Measurements from ENCODE around the gene TMPRSS2.

GRCh38 chr21:41490330-41490729, 17.6 kb downstream of the TMPRSS2 start:
- TF ChIP-seq POLR2A (IDR thresholded peaks at IDR 0.05) (no peak), CTCF (IDR thresholded peaks at IDR 0.05) (no peak)

All from Peyer's patch (tissue), 4 donors.